OCI-LY3 (cell line): Measurements from ENCODE around the gene FMNL3.

ENCODE experiments used
- H2AFZ ChIP-seq: fragments of 200-600, 300-600 bp; shearing (Covaris generic); 2 replicates; pipeline ENCODE4 v1.6.0; 2014; ENCODE audit warnings: antibody characterized with exemption, low read depth, low read length
- H3K27ac ChIP-seq: fragments of 200-600, 300-600 bp; sonication (generic); 2 replicates; pipeline ENCODE4 v1.5.1; 2014; ENCODE audit warnings: mild to moderate bottlenecking, low read length, moderate library complexity, mixed read lengths
- H3K27me3 ChIP-seq: fragments of 200-600, 300-600 bp; sonication (generic); 2 replicates; pipeline ENCODE4 v1.6.1; 2014; ENCODE audit warnings: low read depth, low read length, mixed read lengths
- H3K36me3 ChIP-seq: fragments of 200-600, 300-600 bp; sonication (generic); replicated peaks from 2 replicates; pipeline ENCODE3; 2014; ENCODE audit warnings: low read depth, low read length, mixed read lengths
- H3K4me1 ChIP-seq: fragments of 300-600, 200-600 bp; sonication (generic); 2 replicates; pipeline ENCODE4 v1.6.1; 2014; ENCODE audit warnings: low read length, mixed read lengths
- H3K4me2 ChIP-seq: fragments of 200-600, 300-600 bp; sonication (generic); 2 replicates; pipeline ENCODE4 v1.6.1; 2014; ENCODE audit warnings: low read length, mixed read lengths
- H3K4me3 ChIP-seq: fragments of 300-600, 200-600 bp; sonication (generic); 2 replicates; pipeline ENCODE4 v1.5.1; 2014; ENCODE audit warnings: antibody characterized with exemption, mild to moderate bottlenecking, low read length, moderate library complexity
- H3K79me2 ChIP-seq: fragments of 300-600, 200-600 bp; shearing (Covaris generic); 2 replicates; pipeline ENCODE4 v1.6.1; 2014; ENCODE audit warnings: mild to moderate bottlenecking, low read length, mixed read lengths
- H3K9ac ChIP-seq: fragments of 300-600, 200-600 bp; shearing (Covaris generic); 2 replicates; pipeline ENCODE4 v1.6.0; 2014; ENCODE audit warnings: mild to moderate bottlenecking, low read length, moderate library complexity
- H3K9me3 ChIP-seq: fragments of 200-600, 300-600 bp; shearing (Covaris generic); 2 replicates; pipeline ENCODE4 v1.6.1; 2014; ENCODE audit warnings: low read length, mixed read lengths; ENCODE audit not compliant: insufficient read depth
- H4K20me1 ChIP-seq: fragments of 200-600, 300-600 bp; sonication (generic); 2 replicates; pipeline ENCODE4 v1.6.1; 2016; ENCODE audit warnings: low read length, mixed read lengths; ENCODE audit not compliant: insufficient read depth
- CTCF ChIP-seq: fragments of 200-600, 300-600 bp; sonication (generic); IDR thresholded peaks from 2 replicates; pipeline ENCODE4 v1.5.1; 2014; ENCODE audit warnings: antibody characterized with exemption, low read length, low read depth
- EZH2phosphoT487 ChIP-seq: fragments of 200-600 bp; shearing (Covaris generic); IDR thresholded peaks from 2 replicates; pipeline ENCODE4 v1.6.1; 2018; ENCODE audit warnings: antibody characterized with exemption, mixed run types, low read depth

The FMNL3 gene

GRCh38 chr12:49645146-49646039 is 61.8 kb downstream of the FMNL3 start:
- H3K27ac ChIP-seq, result peak overlapping the region; percentile 42; the same call in 1 of the 2 replicates
- H2AFZ ChIP-seq, result no peak overlapping the region
- H3K27me3 ChIP-seq, result no peaks in the 10 kb centered on the region
- TF ChIP-seq EZH2phosphoT487 (no peak), CTCF (no peak)
- H3K9ac ChIP-seq, result 0 out of 2 replicates have a peak overlapping the region, but pooled peaks have one; percentile 14
- H3K4me1 ChIP-seq, result peaks cover 9% of the 10 kb centered on the region
- no peaks in the 10 kb centered on the region for H3K9me3 ChIP-seq
- no peak overlapping the region for H3K4me2 ChIP-seq
- peaks cover 78% of the 10 kb centered on the region for H3K36me3 ChIP-seq
- H4K20me1 ChIP-seq, result no peaks in the 10 kb centered on the region; the same call in 1 of the 2 replicates
- no peak overlapping the region for H3K4me3 ChIP-seq
- H3K79me2 ChIP-seq, result no peaks in the 10 kb centered on the region

GRCh38 chr12:49644620-49644994 is 62.6 kb downstream of the FMNL3 start:
- Histone ChIP-seq H3K9ac (no peak overlapping the region), H3K4me3 (no peak overlapping the region), H3K27me3 (no peaks in the 10 kb centered on the region), H2AFZ (no peak overlapping the region), H3K36me3 (peaks cover 74% of the 10 kb centered on the region), H3K9me3 (no peaks in the 10 kb centered on the region), H4K20me1 (no peaks in the 10 kb centered on the region; the same call in 1 of the 2 replicates), H3K27ac (peak overlapping the region; percentile 42), H3K79me2 (no peaks in the 10 kb centered on the region), H3K4me1 (peaks cover 14% of the 10 kb centered on the region), H3K4me2 (no peak overlapping the region)
- TF ChIP-seq CTCF, result peak; percentile 95
- TF ChIP-seq EZH2phosphoT487, result no peak

- Histone ChIP-seq H3K36me3 (peaks cover 69% of the 10 kb centered on the region), H2AFZ (no peak overlapping the region), H3K9ac (no peak overlapping the region), H4K20me1 (no peaks in the 10 kb centered on the region; the same call in 1 of the 2 replicates), H3K4me2 (no peak overlapping the region), H3K9me3 (no peaks in the 10 kb centered on the region), H3K27me3 (no peaks in the 10 kb centered on the region), H3K4me3 (no peak overlapping the region), H3K27ac (no peak overlapping the region), H3K79me2 (no peaks in the 10 kb centered on the region), H3K4me1 (peaks cover 19% of the 10 kb centered on the region)
- no peak for TF ChIP-seq EZH2phosphoT487
- TF ChIP-seq CTCF, result no peak
Measured at GRCh38 chr12:49643961-49644619, 63.1 kb downstream of the FMNL3 start.

- Histone ChIP-seq H3K9me3 (no peaks in the 10 kb centered on the region), H4K20me1 (no peaks in the 10 kb centered on the region; the same call in 1 of the 2 replicates), H3K27me3 (no peaks in the 10 kb centered on the region), H3K4me2 (no peak overlapping the region), H3K4me1 (peaks cover 22% of the 10 kb centered on the region), H3K27ac (no peak overlapping the region), H3K79me2 (no peaks in the 10 kb centered on the region), H3K36me3 (peaks cover 64% of the 10 kb centered on the region), H3K4me3 (no peak overlapping the region), H3K9ac (no peak overlapping the region), H2AFZ (no peak overlapping the region)
- TF ChIP-seq CTCF, result no peak
Measured at GRCh38 chr12:49643135-49643534, 64.1 kb downstream of the FMNL3 start.
